Fibroblast of the aortic adventitia (primary cell): Measurements from ENCODE around the gene LSAMP. TPM values are rescaled to one million over a fixed set of nuclear protein-coding genes. Genes with fewer than 3 reads are reported as not detected.

ENCODE experiments used
- DNase-seq: peaks from one replicate; pipeline ENCODE4 v3.0.0-alpha.2; 2010; ENCODE audit warnings: low read depth
- H3K4me3 ChIP-seq: 2 replicates; pipeline ENCODE4 v1.5.1; 2011; ENCODE audit warnings: low read depth, mild to moderate bottlenecking, control low read depth, low read length, moderate library complexity
- CTCF ChIP-seq: IDR thresholded peaks from 2 replicates; pipeline ENCODE4 v1.5.1; 2011; ENCODE audit warnings: mild to moderate bottlenecking, low read length, control low read depth, inconsistent platforms; ENCODE audit not compliant: insufficient read depth
- total RNA-seq: library from RNA; depleted of rRNA; stranded (reverse); fragments of >200 nt; gene quantifications from 2 replicates; pipeline ENCODE4 v1.2.3, GENCODE V29; 2012; ENCODE audit warnings: low replicate concordance

Gene LSAMP
- total RNA-seq, 1 donor, result 9.8 TPM

- TF ChIP-seq CTCF, result no peak
- DNase-seq, result peak; percentile 40
- H3K4me3 ChIP-seq, result peak overlapping the region; percentile 7
Measured at GRCh38 chr3:116153174-116153573, 292.1 kb downstream of the LSAMP start.

- H3K4me3 ChIP-seq, result no peak overlapping the region
- no peak for TF ChIP-seq CTCF
Measured at GRCh38 chr3:116150655-116151167, 294.6 kb downstream of the LSAMP start.

GRCh38 chr3:116148881-116149851, 296.1 kb downstream of the LSAMP start:
- H3K4me3 ChIP-seq, result no peak overlapping the region
- no peak for DNase-seq

More at GRCh38 chr3:116150655-116151167, 294.6 kb downstream of the LSAMP start:
- DNase-seq, result no peak

GRCh38 chr3:116145613-116146012, 299.7 kb downstream of the LSAMP start:
- no peak for DNase-seq
- no peak for TF ChIP-seq CTCF
- no peak overlapping the region for H3K4me3 ChIP-seq

More at GRCh38 chr3:116148881-116149851, 296.1 kb downstream of the LSAMP start:
- TF ChIP-seq CTCF, result no peak

GRCh38 chr3:116141724-116142123, 303.6 kb downstream of the LSAMP start:
- no peak overlapping the region for H3K4me3 ChIP-seq
- no peak for DNase-seq
- no peak for TF ChIP-seq CTCF

- TF ChIP-seq CTCF, result peak; percentile 86
- peak; percentile 64 for DNase-seq
Measured at GRCh38 chr3:116140100-116140689, 305.1 kb downstream of the LSAMP start.

More at GRCh38 chr3:116140100-116140689, 305.1 kb downstream of the LSAMP start:
- H3K4me3 ChIP-seq, result no peak overlapping the region
